ENCODE results near the gene CYFIP1.
"Not testable (repeated sequence)": the region's sequence is repeated elsewhere in the genome, so short reads cannot be mapped to it uniquely, and the experiment has no call there.

CYFIP1 gene

GRCh38 chr15:22980189-22981050 lies at the start of gene CYFIP1:
CYFIP1 (minus strand) TSS chr15:22980368; CDS start chr15:22947285, 33,083 bp downstream.
- Mint-ChIP-seq H3K36me3 (ENCODE audit: low read depth) (peaks cover 10% of the 10 kb centered on the region), H3K9me3 (no peaks in the 10 kb centered on the region), H3K4me3 (peak within 1 kb of the TSS; percentile 90), H3K27ac (peak within 1 kb of the TSS; percentile 84), H3K4me1 (ENCODE audit: low read depth) (peaks cover 13% of the 10 kb centered on the region), H3K27me3 (peaks cover 4% of the 10 kb centered on the region)
- intact Hi-C loops (cut with micrococcal nuclease), result loop anchor here (2.0 to 5.0 kb wide), 2 partner anchors 33 to 58 kb away; partner anchors contain the start of gene TUBGCP5

GRCh38 chr15:23026218-23026617 lies 46.0 kb upstream of the CYFIP1 start:
- intact Hi-C loops (cut with micrococcal nuclease), result loop anchor here (10.0 kb wide), 1 partner anchor 151 kb away; no protein-coding TSS in a partner anchor
- Mint-ChIP-seq H3K4me1 (ENCODE audit: low read depth) (no peaks in the 10 kb centered on the region), H3K4me3 (no peak overlapping the region), H3K27ac (no peak overlapping the region), H3K36me3 (ENCODE audit: low read depth) (peaks cover 94% of the 10 kb centered on the region), H3K9me3 (no peaks in the 10 kb centered on the region), H3K27me3 (no peaks in the 10 kb centered on the region)

- H3K36me3 Mint-ChIP-seq (ENCODE audit: low read depth), result peaks cover 93% of the 10 kb centered on the region
- H3K4me1 Mint-ChIP-seq (ENCODE audit: low read depth), result no peaks in the 10 kb centered on the region
- no peak overlapping the region for H3K27ac Mint-ChIP-seq
- no peaks in the 10 kb centered on the region for H3K9me3 Mint-ChIP-seq
- no peaks in the 10 kb centered on the region for H3K27me3 Mint-ChIP-seq
- intact Hi-C loops (cut with micrococcal nuclease), result loop anchor here (10.0 kb wide), 1 partner anchor 147 kb away; no protein-coding TSS in a partner anchor
- no peak overlapping the region for H3K4me3 Mint-ChIP-seq
Measured at GRCh38 chr15:23022156-23022555, 42.0 kb upstream of the CYFIP1 start.

- Mint-ChIP-seq H3K27me3 (no peaks in the 10 kb centered on the region), H3K4me1 (ENCODE audit: low read depth) (peaks cover 8% of the 10 kb centered on the region), H3K36me3 (ENCODE audit: low read depth) (peaks cover 88% of the 10 kb centered on the region), H3K9me3 (no peaks in the 10 kb centered on the region), H3K4me3 (no peak overlapping the region), H3K27ac (no peak overlapping the region)
- intact Hi-C loops (cut with micrococcal nuclease), result no loop called here
Measured at GRCh38 chr15:23014394-23015000, 34.3 kb upstream of the CYFIP1 start.

- no peak overlapping the region for H3K27ac Mint-ChIP-seq
- peaks cover 87% of the 10 kb centered on the region for H3K36me3 Mint-ChIP-seq (ENCODE audit: low read depth)
- H3K9me3 Mint-ChIP-seq, result no peaks in the 10 kb centered on the region
- intact Hi-C loops (cut with micrococcal nuclease), result no loop called here
- H3K4me3 Mint-ChIP-seq, result no peak overlapping the region
- peaks cover 8% of the 10 kb centered on the region for H3K4me1 Mint-ChIP-seq (ENCODE audit: low read depth)
- no peaks in the 10 kb centered on the region for H3K27me3 Mint-ChIP-seq
Measured at GRCh38 chr15:23013681-23014080, 33.5 kb upstream of the CYFIP1 start.

- H3K27me3 Mint-ChIP-seq; H3K4me1 Mint-ChIP-seq (ENCODE audit: low read depth); H3K4me3 Mint-ChIP-seq; H3K9me3 Mint-ChIP-seq; H3K27ac Mint-ChIP-seq; intact Hi-C loops (cut with micrococcal nuclease): not testable (repeated sequence)
- peaks cover 89% of the 10 kb centered on the region for H3K36me3 Mint-ChIP-seq (ENCODE audit: low read depth)
Measured at GRCh38 chr15:23012616-23013015, 32.4 kb upstream of the CYFIP1 start.

GRCh38 chr15:23003736-23004135 lies 23.6 kb upstream of the CYFIP1 start:
- no peak overlapping the region for H3K27ac Mint-ChIP-seq
- no peaks in the 10 kb centered on the region for H3K9me3 Mint-ChIP-seq
- peaks cover 82% of the 10 kb centered on the region for H3K36me3 Mint-ChIP-seq (ENCODE audit: low read depth)
- H3K27me3 Mint-ChIP-seq, result no peaks in the 10 kb centered on the region
- no peaks in the 10 kb centered on the region for H3K4me1 Mint-ChIP-seq (ENCODE audit: low read depth)
- intact Hi-C loops (cut with micrococcal nuclease), result no loop called here
- H3K4me3 Mint-ChIP-seq, result no peak overlapping the region

GRCh38 chr15:23002920-23003319 lies 22.8 kb upstream of the CYFIP1 start:
- Mint-ChIP-seq H3K27ac (no peak overlapping the region), H3K36me3 (ENCODE audit: low read depth) (peaks cover 80% of the 10 kb centered on the region), H3K4me3 (no peak overlapping the region), H3K27me3 (no peaks in the 10 kb centered on the region), H3K4me1 (ENCODE audit: low read depth) (no peaks in the 10 kb centered on the region), H3K9me3 (no peaks in the 10 kb centered on the region)
- intact Hi-C loops (cut with micrococcal nuclease), result no loop called here

GRCh38 chr15:22995795-22996194 lies 15.6 kb upstream of the CYFIP1 start:
- intact Hi-C loops (cut with micrococcal nuclease), result no loop called here
- no peak overlapping the region for H3K4me3 Mint-ChIP-seq
- H3K36me3 Mint-ChIP-seq (ENCODE audit: low read depth), result peaks cover 63% of the 10 kb centered on the region
- no peaks in the 10 kb centered on the region for H3K27me3 Mint-ChIP-seq
- no peak overlapping the region for H3K27ac Mint-ChIP-seq
- no peaks in the 10 kb centered on the region for H3K9me3 Mint-ChIP-seq
- peaks cover 16% of the 10 kb centered on the region for H3K4me1 Mint-ChIP-seq (ENCODE audit: low read depth)

- Mint-ChIP-seq H3K4me1 (ENCODE audit: low read depth) (peaks cover 16% of the 10 kb centered on the region), H3K4me3 (no peak overlapping the region), H3K9me3 (no peaks in the 10 kb centered on the region), H3K27ac (no peak overlapping the region), H3K27me3 (no peaks in the 10 kb centered on the region), H3K36me3 (ENCODE audit: low read depth) (peaks cover 37% of the 10 kb centered on the region)
- intact Hi-C loops (cut with micrococcal nuclease), result no loop called here
Measured at GRCh38 chr15:22992024-22992326, 11.8 kb upstream of the CYFIP1 start.

- Mint-ChIP-seq H3K27ac (no peak overlapping the region), H3K27me3 (no peaks in the 10 kb centered on the region), H3K9me3 (no peaks in the 10 kb centered on the region), H3K4me3 (no peak overlapping the region), H3K4me1 (ENCODE audit: low read depth) (peaks cover 16% of the 10 kb centered on the region), H3K36me3 (ENCODE audit: low read depth) (peaks cover 17% of the 10 kb centered on the region)
- intact Hi-C loops (cut with micrococcal nuclease), result no loop called here
Measured at GRCh38 chr15:22989576-22990477, 9.7 kb upstream of the CYFIP1 start.

GRCh38 chr15:22988811-22989210 lies 8.6 kb upstream of the CYFIP1 start:
- peaks cover 7% of the 10 kb centered on the region for H3K36me3 Mint-ChIP-seq (ENCODE audit: low read depth)
- H3K27me3 Mint-ChIP-seq, result no peaks in the 10 kb centered on the region
- peaks cover 16% of the 10 kb centered on the region for H3K4me1 Mint-ChIP-seq (ENCODE audit: low read depth)
- no peak overlapping the region for H3K4me3 Mint-ChIP-seq
- H3K9me3 Mint-ChIP-seq, result no peaks in the 10 kb centered on the region
- no peak overlapping the region for H3K27ac Mint-ChIP-seq
- intact Hi-C loops (cut with micrococcal nuclease), result no loop called here

GRCh38 chr15:22981931-22982330 lies 1.8 kb upstream of the CYFIP1 start:
- intact Hi-C loops (cut with micrococcal nuclease), result loop anchor here (2.0 to 5.0 kb wide), 2 partner anchors 35 to 57 kb away; partner anchors contain the start of gene TUBGCP5
- H3K27ac Mint-ChIP-seq, H3K27me3 Mint-ChIP-seq, H3K4me3 Mint-ChIP-seq, H3K9me3 Mint-ChIP-seq: not testable (repeated sequence)
- H3K36me3 Mint-ChIP-seq (ENCODE audit: low read depth), result peaks cover 10% of the 10 kb centered on the region
- H3K4me1 Mint-ChIP-seq (ENCODE audit: low read depth), result peaks cover 13% of the 10 kb centered on the region
